ENCODE measurements around the gene ADGRL2.

Gene ADGRL2

DNA sequence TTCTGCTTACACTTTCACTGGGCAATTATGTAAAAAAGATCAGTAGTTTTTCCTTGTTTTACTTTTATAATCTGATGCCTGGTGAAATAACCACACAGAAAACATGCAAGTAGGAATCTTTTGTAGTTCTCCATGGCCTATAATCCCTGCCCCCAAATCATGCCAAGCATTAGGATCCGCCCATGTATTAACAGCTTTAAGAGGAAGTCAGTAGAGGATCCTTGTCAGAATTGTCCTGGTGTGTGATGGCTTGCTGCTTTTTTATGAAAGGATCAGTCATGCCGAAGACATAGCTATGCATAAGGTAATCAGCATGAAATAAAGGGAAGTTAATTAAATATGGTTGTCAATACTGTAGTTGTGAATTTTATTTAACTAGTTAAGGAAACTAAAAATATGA lies 20.0 kb downstream of the ADGRL2 start:
- TF ChIP-seq POLR2A (IDR thresholded peaks at IDR 0.05; ENCODE audit: low read depth, low read length) (no peak), PAX5 (IDR thresholded peaks at IDR 0.05; ENCODE audit: insufficient read depth, low read length, severe bottlenecking) (no peak), TAF1 (IDR thresholded peaks at IDR 0.05; ENCODE audit: low read depth, low read length) (no peak), SPI1 (IDR thresholded peaks at IDR 0.05; ENCODE audit: low read depth, low read length) (no peak), POLR2AphosphoS5 (IDR thresholded peaks at IDR 0.05; ENCODE audit: low read depth, low read length) (no peak), POU2F2 (IDR thresholded peaks at IDR 0.05; ENCODE audit: low read depth, low read length) (no peak)
- FAIRE-seq (no peak), DNase-seq (ENCODE audit: insufficient read length, low spot score) (no peak)

DNA sequence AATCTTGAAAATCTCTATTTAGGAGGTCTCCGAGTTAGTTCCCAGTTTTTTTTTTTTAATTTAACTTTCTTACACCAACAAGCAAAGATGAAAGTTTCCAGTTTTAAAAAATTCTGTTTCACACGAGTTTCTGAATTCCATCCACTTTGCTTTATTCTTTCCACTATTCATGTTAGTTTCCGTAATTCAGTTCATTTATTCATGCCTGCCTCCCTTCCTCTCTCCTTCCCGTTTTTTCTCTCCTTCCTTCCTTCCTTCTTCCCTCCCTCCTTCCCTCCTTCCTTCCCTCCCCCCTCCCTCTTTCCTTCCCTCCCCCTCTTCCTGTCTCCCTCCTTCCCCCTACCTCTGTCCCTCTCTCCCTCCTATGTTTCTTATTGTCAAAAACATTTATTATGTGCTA lies 22.3 kb downstream of the ADGRL2 start:
- no peak for FAIRE-seq
- no peak for DNase-seq (ENCODE audit: insufficient read length, low spot score)
- TF ChIP-seq PAX5 (IDR thresholded peaks at IDR 0.05; ENCODE audit: insufficient read depth, low read length, severe bottlenecking) (no peak), TAF1 (IDR thresholded peaks at IDR 0.05; ENCODE audit: low read depth, low read length) (no peak), POU2F2 (IDR thresholded peaks at IDR 0.05; ENCODE audit: low read depth, low read length) (no peak), POLR2AphosphoS5 (IDR thresholded peaks at IDR 0.05; ENCODE audit: low read depth, low read length) (no peak), SPI1 (IDR thresholded peaks at IDR 0.05; ENCODE audit: low read depth, low read length) (no peak), POLR2A (IDR thresholded peaks at IDR 0.05; ENCODE audit: low read depth, low read length) (no peak)

GRCh38 chr1:81824759-81825158 lies 24.0 kb downstream of the ADGRL2 start:
- FAIRE-seq: no peak
- TF ChIP-seq POLR2AphosphoS5 (IDR thresholded peaks at IDR 0.05; ENCODE audit: low read depth, low read length) (no peak), SPI1 (IDR thresholded peaks at IDR 0.05; ENCODE audit: low read depth, low read length) (no peak), TAF1 (IDR thresholded peaks at IDR 0.05; ENCODE audit: low read depth, low read length) (no peak), POLR2A (IDR thresholded peaks at IDR 0.05; ENCODE audit: low read depth, low read length) (no peak), PAX5 (IDR thresholded peaks at IDR 0.05; ENCODE audit: insufficient read depth, low read length, severe bottlenecking) (no peak), POU2F2 (IDR thresholded peaks at IDR 0.05; ENCODE audit: low read depth, low read length) (no peak)

GRCh38 chr1:81827942-81828341 lies 27.2 kb downstream of the ADGRL2 start:
- FAIRE-seq (no peak), DNase-seq (ENCODE audit: insufficient read length, low spot score) (no peak)
- no peak for TF ChIP-seq TAF1 (IDR thresholded peaks at IDR 0.05; ENCODE audit: low read depth, low read length)
- TF ChIP-seq POU2F2 (IDR thresholded peaks at IDR 0.05; ENCODE audit: low read depth, low read length): no peak
- TF ChIP-seq POLR2AphosphoS5 (IDR thresholded peaks at IDR 0.05; ENCODE audit: low read depth, low read length): no peak
- TF ChIP-seq POLR2A (IDR thresholded peaks at IDR 0.05; ENCODE audit: low read depth, low read length): no peak
- no peak for TF ChIP-seq PAX5 (IDR thresholded peaks at IDR 0.05; ENCODE audit: insufficient read depth, low read length, severe bottlenecking)
- no peak for TF ChIP-seq SPI1 (IDR thresholded peaks at IDR 0.05; ENCODE audit: low read depth, low read length)

More at GRCh38 chr1:81824759-81825158, 24.0 kb downstream of the ADGRL2 start:
- no peak for DNase-seq (ENCODE audit: insufficient read length, low spot score)

DNA sequence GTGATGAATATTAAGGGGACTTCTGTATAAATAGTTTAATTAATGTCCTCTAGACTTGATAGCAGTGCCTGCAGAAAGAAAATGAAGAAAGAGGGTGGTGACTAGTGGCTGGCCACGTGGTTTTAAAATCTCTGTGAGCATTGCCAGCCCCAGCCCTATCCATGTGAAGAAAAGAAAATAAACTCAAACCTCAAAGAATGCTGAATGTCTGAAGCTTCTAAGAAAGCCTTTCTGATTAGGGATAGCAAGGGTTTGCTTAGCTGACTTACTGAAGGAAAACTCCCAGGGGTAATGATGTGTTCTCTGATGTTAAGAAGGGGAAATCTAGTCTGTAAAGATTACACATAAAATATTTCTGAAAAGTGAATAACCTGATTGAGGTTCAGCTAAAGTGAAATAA lies 31.8 kb downstream of the ADGRL2 start:
- no peak for FAIRE-seq
- no peak for DNase-seq (ENCODE audit: insufficient read length, low spot score)
- TF ChIP-seq PAX5 (IDR thresholded peaks at IDR 0.05; ENCODE audit: insufficient read depth, low read length, severe bottlenecking) (no peak), POLR2A (IDR thresholded peaks at IDR 0.05; ENCODE audit: low read depth, low read length) (no peak), POU2F2 (IDR thresholded peaks at IDR 0.05; ENCODE audit: low read depth, low read length) (no peak), TAF1 (IDR thresholded peaks at IDR 0.05; ENCODE audit: low read depth, low read length) (no peak), POLR2AphosphoS5 (IDR thresholded peaks at IDR 0.05; ENCODE audit: low read depth, low read length) (no peak), SPI1 (IDR thresholded peaks at IDR 0.05; ENCODE audit: low read depth, low read length) (no peak)

- no peak for FAIRE-seq
- TF ChIP-seq POLR2AphosphoS5 (IDR thresholded peaks at IDR 0.05; ENCODE audit: low read depth, low read length): no peak
- no peak for TF ChIP-seq PAX5 (IDR thresholded peaks at IDR 0.05; ENCODE audit: insufficient read depth, low read length, severe bottlenecking)
- no peak for TF ChIP-seq POU2F2 (IDR thresholded peaks at IDR 0.05; ENCODE audit: low read depth, low read length)
- no peak for TF ChIP-seq TAF1 (IDR thresholded peaks at IDR 0.05; ENCODE audit: low read depth, low read length)
- no peak for TF ChIP-seq SPI1 (IDR thresholded peaks at IDR 0.05; ENCODE audit: low read depth, low read length)
- no peak for TF ChIP-seq POLR2A (IDR thresholded peaks at IDR 0.05; ENCODE audit: low read depth, low read length)
- no peak for DNase-seq (ENCODE audit: insufficient read length, low spot score)
Observed at GRCh38 chr1:81833722-81834121, 33.0 kb downstream of the ADGRL2 start.

DNA sequence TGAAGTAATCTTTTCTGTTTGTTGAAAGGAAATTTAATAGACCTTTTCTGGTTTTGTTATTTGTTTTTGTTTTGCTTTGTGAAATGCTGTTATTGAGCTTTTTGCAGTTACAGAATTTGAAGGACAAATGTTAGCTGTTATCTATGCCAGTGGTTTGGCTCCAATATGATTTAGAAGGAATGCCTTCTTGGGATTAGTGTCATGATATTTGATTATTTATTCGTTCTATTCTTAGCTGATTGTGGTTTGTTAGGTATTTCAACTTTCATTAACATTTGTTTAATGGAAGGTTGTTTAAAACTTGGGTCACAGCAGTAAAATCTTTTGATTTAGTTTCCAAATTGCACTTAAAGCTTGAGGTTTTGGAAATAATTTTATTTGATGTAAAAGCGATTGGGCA lies 33.5 kb downstream of the ADGRL2 start:
- TF ChIP-seq POLR2AphosphoS5 (IDR thresholded peaks at IDR 0.05; ENCODE audit: low read depth, low read length): no peak
- no peak for TF ChIP-seq POU2F2 (IDR thresholded peaks at IDR 0.05; ENCODE audit: low read depth, low read length)
- TF ChIP-seq PAX5 (IDR thresholded peaks at IDR 0.05; ENCODE audit: insufficient read depth, low read length, severe bottlenecking): no peak
- TF ChIP-seq POLR2A (IDR thresholded peaks at IDR 0.05; ENCODE audit: low read depth, low read length): no peak
- TF ChIP-seq SPI1 (IDR thresholded peaks at IDR 0.05; ENCODE audit: low read depth, low read length): no peak
- TF ChIP-seq TAF1 (IDR thresholded peaks at IDR 0.05; ENCODE audit: low read depth, low read length): no peak
- DNase-seq (ENCODE audit: insufficient read length, low spot score): no peak
- FAIRE-seq: no peak

GRCh38 chr1:81834921-81835698 lies 34.4 kb downstream of the ADGRL2 start:
- TF ChIP-seq POLR2AphosphoS5 (IDR thresholded peaks at IDR 0.05; ENCODE audit: low read depth, low read length): no peak
- no peak for TF ChIP-seq POU2F2 (IDR thresholded peaks at IDR 0.05; ENCODE audit: low read depth, low read length)
- TF ChIP-seq TAF1 (IDR thresholded peaks at IDR 0.05; ENCODE audit: low read depth, low read length): no peak
- no peak for TF ChIP-seq POLR2A (IDR thresholded peaks at IDR 0.05; ENCODE audit: low read depth, low read length)
- no peak for TF ChIP-seq SPI1 (IDR thresholded peaks at IDR 0.05; ENCODE audit: low read depth, low read length)
- TF ChIP-seq PAX5 (IDR thresholded peaks at IDR 0.05; ENCODE audit: insufficient read depth, low read length, severe bottlenecking): no peak
- no peak for FAIRE-seq

DNA sequence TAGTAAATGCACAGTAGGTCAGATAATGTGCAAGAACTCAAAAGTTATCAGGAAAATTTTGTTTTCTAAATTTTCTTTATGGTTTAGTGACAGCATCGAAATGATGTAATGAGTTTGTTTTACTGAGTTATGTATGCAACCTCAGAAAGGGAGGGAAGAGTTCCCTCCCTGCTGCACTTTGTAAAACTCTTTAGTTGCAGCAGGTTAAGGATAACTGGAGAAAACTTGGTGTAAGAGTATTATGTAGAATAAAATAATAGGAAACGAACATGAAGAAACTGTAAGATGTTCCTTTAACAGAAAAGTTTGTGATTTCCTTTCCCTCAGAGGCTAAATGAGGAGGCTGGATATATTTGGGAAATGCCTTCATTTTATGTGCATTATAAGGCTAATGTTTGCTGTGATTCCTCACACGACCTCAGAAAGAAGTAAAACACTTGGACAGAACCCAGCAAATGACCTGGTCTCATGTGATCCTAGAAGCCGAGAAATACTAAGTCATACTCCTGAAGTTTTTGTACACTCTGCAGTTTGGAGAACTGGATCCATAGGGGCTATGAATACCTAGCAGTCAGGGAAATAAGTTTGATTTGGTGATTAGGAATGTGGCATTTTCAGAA lies 35.4 kb downstream of the ADGRL2 start:
- TF ChIP-seq POLR2AphosphoS5 (IDR thresholded peaks at IDR 0.05; ENCODE audit: low read depth, low read length) (no peak), POU2F2 (IDR thresholded peaks at IDR 0.05; ENCODE audit: low read depth, low read length) (no peak), PAX5 (IDR thresholded peaks at IDR 0.05; ENCODE audit: insufficient read depth, low read length, severe bottlenecking) (no peak), TAF1 (IDR thresholded peaks at IDR 0.05; ENCODE audit: low read depth, low read length) (no peak)
- FAIRE-seq (no peak), DNase-seq (ENCODE audit: insufficient read length, low spot score) (no peak)

More at GRCh38 chr1:81834921-81835698, 34.4 kb downstream of the ADGRL2 start:
- DNase-seq (ENCODE audit: insufficient read length, low spot score): no peak
